ENCODE results near the gene CEP89. TPM values are rescaled to one million over a fixed set of nuclear protein-coding genes. Genes with fewer than 3 reads are reported as not detected.
"Not testable (repeated sequence)": the region's sequence is repeated elsewhere in the genome, so short reads cannot be mapped to it uniquely, and the experiment has no call there.

CEP89 gene
- total RNA-seq, 4 donors from 2014 or later = 18.5 to 24.7 (median 19.4) TPM

DNA sequence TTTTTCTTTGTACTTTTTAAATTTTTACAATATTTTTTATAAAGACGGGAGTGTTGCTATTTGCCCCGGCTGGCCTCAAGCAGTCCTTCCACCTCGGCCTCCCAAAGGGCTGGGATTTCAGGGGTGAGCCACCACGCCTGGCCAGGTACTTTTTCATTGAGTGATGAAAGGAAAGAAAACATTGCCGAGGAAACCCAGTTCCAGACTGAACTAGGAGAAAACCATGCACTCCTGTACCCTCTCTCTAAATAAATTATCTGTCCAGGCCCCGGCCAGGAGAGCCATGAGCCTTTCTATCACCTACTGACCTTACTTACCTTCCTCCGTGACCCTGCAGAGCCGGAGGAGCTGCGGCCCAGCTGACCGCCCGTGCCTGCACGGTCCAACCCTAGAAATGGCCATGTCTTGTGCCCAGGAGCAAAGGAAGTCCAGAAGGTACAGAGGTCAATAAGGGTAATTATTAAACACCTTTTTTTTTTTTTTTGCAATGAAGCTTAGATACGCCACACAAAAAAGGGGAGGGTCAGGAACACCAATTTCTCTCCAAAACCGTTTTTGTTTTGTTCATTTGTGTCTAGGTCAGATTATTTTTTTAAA is 102.3 kb downstream of the CEP89 start, which contains the start of gene SLC7A9:
Gene SLC7A9, minus strand, starts transcription at position 399 of the 597 bp plus-strand sequence. CDS start 1,233 bp downstream, outside the sequence.
- Histone ChIP-seq H3K4me3 (replicated peaks in 1 of 3) (no peak within 1 kb of the TSS), H3K4me1 (no peaks in the 10 kb centered on the region), H3K36me3 (no peaks in the 10 kb centered on the region), H3K27me3 (no peaks in the 10 kb centered on the region), H3K9me3 (no peaks in the 10 kb centered on the region), H3K27ac (no peak within 1 kb of the TSS)
- intact Hi-C loops (cut with DNase I) = no loop called here
- TF ChIP-seq POLR2A (IDR thresholded peaks at IDR 0.05) = no peak
- TF ChIP-seq, protein P1, sequence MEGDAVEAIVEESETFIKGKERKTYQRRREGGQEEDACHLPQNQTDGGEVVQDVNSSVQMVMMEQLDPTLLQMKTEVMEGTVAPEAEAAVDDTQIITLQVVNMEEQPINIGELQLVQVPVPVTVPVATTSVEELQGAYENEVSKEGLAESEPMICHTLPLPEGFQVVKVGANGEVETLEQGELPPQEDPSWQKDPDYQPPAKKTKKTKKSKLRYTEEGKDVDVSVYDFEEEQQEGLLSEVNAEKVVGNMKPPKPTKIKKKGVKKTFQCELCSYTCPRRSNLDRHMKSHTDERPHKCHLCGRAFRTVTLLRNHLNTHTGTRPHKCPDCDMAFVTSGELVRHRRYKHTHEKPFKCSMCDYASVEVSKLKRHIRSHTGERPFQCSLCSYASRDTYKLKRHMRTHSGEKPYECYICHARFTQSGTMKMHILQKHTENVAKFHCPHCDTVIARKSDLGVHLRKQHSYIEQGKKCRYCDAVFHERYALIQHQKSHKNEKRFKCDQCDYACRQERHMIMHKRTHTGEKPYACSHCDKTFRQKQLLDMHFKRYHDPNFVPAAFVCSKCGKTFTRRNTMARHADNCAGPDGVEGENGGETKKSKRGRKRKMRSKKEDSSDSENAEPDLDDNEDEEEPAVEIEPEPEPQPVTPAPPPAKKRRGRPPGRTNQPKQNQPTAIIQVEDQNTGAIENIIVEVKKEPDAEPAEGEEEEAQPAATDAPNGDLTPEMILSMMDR (IDR thresholded peaks at IDR 0.05) = no peak
- DNase-seq = no peak
- 72 to 90% methylated on average over 14 of the region's 14 CpGs for WGBS, 2 donors

DNA sequence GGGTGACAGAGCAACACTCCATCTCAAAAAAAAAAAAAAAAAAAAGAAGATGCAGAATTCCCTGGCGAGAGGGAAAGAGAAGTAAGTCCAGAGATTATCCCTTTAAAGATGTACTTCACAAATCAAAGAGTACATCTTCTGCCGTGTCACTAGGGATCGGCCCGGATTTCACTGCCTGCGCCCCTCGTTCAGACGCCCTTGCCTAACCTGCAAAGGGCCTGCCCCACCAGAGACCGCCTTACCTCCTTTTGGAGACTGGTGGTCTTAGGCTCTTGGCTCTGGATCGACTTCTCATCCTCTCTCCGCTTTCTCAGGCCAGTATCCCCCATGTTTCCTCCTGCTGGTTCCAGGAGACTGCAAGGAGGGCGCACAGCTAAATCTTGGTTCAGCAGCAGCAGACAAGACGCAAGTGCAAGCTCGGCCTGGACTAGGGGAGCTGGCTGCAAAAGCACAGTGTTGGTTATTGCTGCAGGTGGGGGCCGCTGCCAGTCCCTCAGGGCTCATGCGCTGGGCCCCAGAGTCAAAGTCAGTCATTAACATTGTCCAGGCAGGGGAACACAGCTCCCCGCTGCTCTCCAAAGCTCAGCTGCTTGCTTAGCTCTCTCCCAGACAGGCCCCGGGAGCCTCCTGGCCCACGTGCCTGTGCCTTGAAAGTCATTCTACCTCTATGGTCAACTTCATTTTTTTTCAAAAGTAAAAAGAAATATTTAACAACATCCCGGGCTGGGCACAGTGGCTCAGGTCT is 103.4 kb downstream of the CEP89 start:
- 87 to 88% methylated on average over 18 to 19 of the region's 19 CpGs for WGBS, 2 donors
- H3K27me3 ChIP-seq = no peaks in the 10 kb centered on the region
- intact Hi-C loops (cut with DNase I) = no loop called here
- no peaks in the 10 kb centered on the region for H3K9me3 ChIP-seq
- no peak overlapping the region for H3K4me3 ChIP-seq (replicated peaks in 1 of 3)
- no peak for DNase-seq
- no peaks in the 10 kb centered on the region for H3K4me1 ChIP-seq
- TF ChIP-seq, protein P1 (IDR thresholded peaks at IDR 0.05) = no peak
- no peak for TF ChIP-seq POLR2A (IDR thresholded peaks at IDR 0.05)
- H3K27ac ChIP-seq = no peak overlapping the region
- H3K36me3 ChIP-seq = no peaks in the 10 kb centered on the region

DNA sequence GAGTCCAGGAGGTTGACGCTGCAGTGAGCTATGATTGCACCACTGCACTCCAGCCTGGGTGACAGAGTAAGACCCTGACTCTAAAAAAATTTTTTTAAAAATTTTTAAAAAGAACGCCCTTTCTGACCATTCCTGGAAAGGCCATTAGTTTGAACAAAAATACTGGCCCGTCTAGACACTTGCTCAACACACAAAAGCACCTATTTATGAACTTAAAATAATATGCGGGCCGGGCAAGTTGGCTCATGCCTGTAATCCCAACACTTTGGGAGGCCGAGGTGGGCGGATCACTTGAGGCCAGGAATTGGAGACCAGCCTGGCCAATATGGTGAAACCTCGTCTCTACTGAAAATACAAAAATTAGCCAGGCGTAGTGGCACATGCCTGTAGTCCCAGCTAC is 104.3 kb downstream of the CEP89 start:
- H3K9me3 ChIP-seq; H3K4me3 ChIP-seq (replicated peaks in 1 of 3); H3K27me3 ChIP-seq; H3K27ac ChIP-seq; DNase-seq; intact Hi-C loops (cut with DNase I); H3K36me3 ChIP-seq; H3K4me1 ChIP-seq: not testable (repeated sequence)
- WGBS, 2 donors = 80 to 82% methylated on average over 9 of the region's 9 CpGs

DNA sequence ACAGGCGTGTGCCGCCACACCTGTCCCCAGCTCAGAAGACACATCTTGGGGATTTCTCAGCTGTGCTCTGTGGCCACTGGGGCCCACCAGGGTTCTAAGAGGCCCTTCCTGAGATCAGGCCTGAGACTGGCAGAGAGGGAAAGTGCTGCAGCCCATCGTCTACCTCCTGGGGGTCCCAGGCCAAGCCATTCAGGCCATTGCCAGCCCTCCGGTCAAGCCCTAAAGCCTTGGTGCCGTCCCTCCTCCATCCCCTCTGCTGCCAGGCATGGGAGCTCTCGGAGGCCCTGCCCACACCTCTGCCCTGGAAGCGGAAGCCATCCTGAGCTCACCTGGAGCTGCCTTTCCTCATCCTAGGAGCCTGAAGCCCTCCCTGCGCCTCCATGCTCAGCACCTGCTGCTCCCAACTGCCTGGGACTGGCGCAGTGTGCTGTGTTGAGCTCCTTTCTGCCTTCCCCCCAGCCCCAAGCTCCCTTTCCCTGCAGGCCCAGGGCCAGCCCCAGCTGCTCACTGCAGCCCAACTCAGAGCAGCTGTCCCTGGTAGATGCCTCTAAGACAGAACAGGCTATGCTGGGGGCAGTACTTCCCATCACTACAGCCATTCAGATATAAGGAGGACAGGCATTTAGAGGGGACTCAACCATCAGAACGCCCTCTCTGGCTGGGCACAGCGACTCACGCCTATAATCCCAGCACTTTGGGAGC is 105.0 kb downstream of the CEP89 start:
- TF ChIP-seq, protein P1 (IDR thresholded peaks at IDR 0.05) = no peak
- no peak for TF ChIP-seq POLR2A (IDR thresholded peaks at IDR 0.05)
- Histone ChIP-seq H3K27me3 (no peaks in the 10 kb centered on the region), H3K36me3 (no peaks in the 10 kb centered on the region), H3K27ac (no peak overlapping the region), H3K4me3 (replicated peaks in 1 of 3) (no peak overlapping the region), H3K9me3 (no peaks in the 10 kb centered on the region), H3K4me1 (no peaks in the 10 kb centered on the region)
- DNase-seq = no peak
- intact Hi-C loops (cut with DNase I) = no loop called here
- 94 to 97% methylated on average over 5 to 9 of the region's 12 CpGs for WGBS, 2 donors

DNA sequence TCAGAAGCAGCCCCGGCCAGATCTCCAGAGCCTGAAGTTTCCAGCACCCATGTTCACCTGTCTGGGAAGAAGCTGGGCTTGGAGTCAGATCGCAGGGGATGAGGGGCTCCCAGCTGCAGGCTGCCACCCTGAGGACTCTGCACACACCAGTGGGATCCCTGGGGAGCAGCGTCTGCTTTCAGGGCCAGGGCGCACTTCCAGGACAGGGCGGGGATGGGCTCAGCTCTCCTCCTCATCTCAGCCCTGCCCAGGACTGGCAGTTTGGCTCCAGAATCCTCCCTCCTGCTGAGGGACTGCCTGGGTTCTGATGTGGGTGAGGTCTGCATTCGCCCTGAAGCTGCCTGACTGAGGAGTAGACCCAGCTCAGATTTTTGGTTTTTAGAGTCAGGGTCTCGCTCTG is 105.7 kb downstream of the CEP89 start:
- Histone ChIP-seq H3K9me3 (no peaks in the 10 kb centered on the region), H3K27me3 (no peaks in the 10 kb centered on the region), H3K36me3 (no peaks in the 10 kb centered on the region), H3K27ac (no peak overlapping the region), H3K4me3 (replicated peaks in 1 of 3) (no peak overlapping the region), H3K4me1 (peaks cover 0 to 4% of the 10 kb centered on the region in 2 donors)
- 76 to 84% methylated on average over 2 to 5 of the region's 7 CpGs for WGBS, 2 donors
- intact Hi-C loops (cut with DNase I) = no loop called here
- TF ChIP-seq POLR2A (IDR thresholded peaks at IDR 0.05) = no peak
- no peak for DNase-seq

DNA sequence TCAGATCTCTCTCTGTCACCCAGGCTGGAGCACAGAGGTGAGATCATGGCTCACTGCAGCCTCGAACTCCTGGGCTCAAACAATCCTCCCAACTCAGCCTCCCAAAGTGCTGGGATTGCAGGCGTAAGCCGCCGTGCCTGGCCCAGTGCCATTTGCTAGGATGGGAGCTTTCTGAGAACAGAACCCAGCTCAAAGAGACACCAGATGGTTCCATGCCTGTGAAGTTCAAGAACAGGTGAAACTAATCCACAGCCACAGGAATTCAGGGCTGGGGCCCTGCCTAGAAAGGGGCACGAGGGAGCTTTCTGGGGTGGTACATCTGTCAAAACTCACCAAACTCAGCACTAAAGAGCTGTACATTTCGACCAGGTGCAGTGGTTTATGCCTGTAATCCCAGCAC is 106.4 kb downstream of the CEP89 start:
- H3K27ac ChIP-seq = no peak overlapping the region
- no peaks in the 10 kb centered on the region for H3K9me3 ChIP-seq
- no peaks in the 10 kb centered on the region for H3K36me3 ChIP-seq
- TF ChIP-seq POLR2A (IDR thresholded peaks at IDR 0.05) = no peak
- TF ChIP-seq, protein P1 (IDR thresholded peaks at IDR 0.05) = no peak
- WGBS, 2 donors = 88 to 89% methylated on average over 6 of the region's 6 CpGs
- intact Hi-C loops (cut with DNase I) = no loop called here
- H3K27me3 ChIP-seq = no peaks in the 10 kb centered on the region
- H3K4me3 ChIP-seq (replicated peaks in 1 of 3) = no peak overlapping the region
- peaks cover 0 to 4% of the 10 kb centered on the region in 2 donors for H3K4me1 ChIP-seq
- no peak for DNase-seq
